GDM1 (cell line): Measurements from ENCODE around the gene PLOD3.

Source experiments
- DNase-seq: peaks from one replicate; lab custom pipeline; 2025; lab: John Stamatoyannopoulos, UW

The PLOD3 gene

GRCh38 chr7:101164071-101164840 is 53.1 kb downstream of the PLOD3 start:
- no peak for DNase-seq

- no peak for DNase-seq
Measured at GRCh38 chr7:101163279-101164070, 53.9 kb downstream of the PLOD3 start.

GRCh38 chr7:101162551-101163278 is 54.7 kb downstream of the PLOD3 start:
- no peak for DNase-seq

GRCh38 chr7:101161692-101162471 is 55.5 kb downstream of the PLOD3 start:
- DNase-seq = no peak

GRCh38 chr7:101160910-101161309 is 56.5 kb downstream of the PLOD3 start:
- DNase-seq = no peak

GRCh38 chr7:101159696-101160674 is 57.4 kb downstream of the PLOD3 start:
- DNase-seq = no peak

GRCh38 chr7:101156866-101157589 is 60.4 kb downstream of the PLOD3 start:
- DNase-seq = no peak

- DNase-seq = no peak
Measured at GRCh38 chr7:101156277-101156676, 61.1 kb downstream of the PLOD3 start.
